ENCODE results near the gene VPS37C. TPM values are rescaled to one million over a fixed set of nuclear protein-coding genes. Genes with fewer than 3 reads are reported as not detected.

The VPS37C gene
- total RNA-seq, 4 donors from 2014 or later, result 19.6 to 27.6 (median 26.7) TPM

DNA sequence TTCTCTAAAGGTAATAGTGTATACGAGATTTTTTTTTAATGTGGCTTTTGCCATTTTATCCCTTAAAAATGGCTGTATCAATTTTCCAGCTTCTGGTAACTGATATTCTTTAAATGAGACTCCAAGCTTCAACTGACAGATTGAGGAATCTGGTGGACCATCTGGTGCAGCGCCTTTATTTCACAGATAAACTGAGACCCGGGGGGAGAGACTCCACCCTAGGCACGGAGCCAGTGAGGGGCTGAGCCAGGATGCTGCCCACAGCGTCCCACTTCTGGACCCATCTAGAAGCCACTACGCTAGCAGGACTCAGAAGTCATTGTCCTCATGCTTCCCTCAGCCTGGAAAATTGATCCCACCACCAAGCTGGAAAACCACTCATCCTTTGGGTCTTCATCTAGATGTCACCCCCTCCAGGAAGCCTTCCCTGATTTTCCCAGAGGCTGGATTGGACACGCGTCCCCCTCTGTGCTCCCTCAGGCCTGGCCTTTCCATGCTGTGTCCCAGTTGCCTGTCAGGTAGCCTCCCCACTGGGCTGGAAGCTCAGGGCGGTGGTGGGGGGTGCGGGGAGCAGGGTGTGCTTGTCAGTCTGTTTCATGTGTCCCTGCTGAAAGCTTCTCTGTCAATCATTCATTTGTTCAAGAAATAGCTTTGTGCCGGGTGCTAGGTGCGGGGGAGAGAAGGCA is 71.3 kb downstream of the VPS37C start:
- 79 to 84% methylated on average over 12 of the region's 12 CpGs for WGBS, 2 donors
- no peak for DNase-seq (ENCODE audit: low spot score in 2 of 2)
- intact Hi-C loops (cut with DNase I; ENCODE audit: low total_unique reads), result no loop called here
- no peak overlapping the region for H3K4me3 ChIP-seq (ENCODE audit: low read depth, poor library complexity, severe bottlenecking)
- TF ChIP-seq CTCF (IDR thresholded peaks at IDR 0.05) (no peak), POLR2A (IDR thresholded peaks at IDR 0.05) (no peak)

GRCh38 chr11:61087426-61088119 is 73.7 kb downstream of the VPS37C start:
- intact Hi-C loops (cut with DNase I; ENCODE audit: low total_unique reads), result no loop called here
- no peak overlapping the region for H3K4me3 ChIP-seq (ENCODE audit: low read depth, poor library complexity, severe bottlenecking)
- DNase-seq (ENCODE audit: low spot score in 2 of 2), result no peak
- TF ChIP-seq POLR2A (IDR thresholded peaks at IDR 0.05), result no peak
- TF ChIP-seq CTCF (IDR thresholded peaks at IDR 0.05), result no peak
- 90 to 91% methylated on average over 9 of the region's 9 CpGs for WGBS, 2 donors

DNA sequence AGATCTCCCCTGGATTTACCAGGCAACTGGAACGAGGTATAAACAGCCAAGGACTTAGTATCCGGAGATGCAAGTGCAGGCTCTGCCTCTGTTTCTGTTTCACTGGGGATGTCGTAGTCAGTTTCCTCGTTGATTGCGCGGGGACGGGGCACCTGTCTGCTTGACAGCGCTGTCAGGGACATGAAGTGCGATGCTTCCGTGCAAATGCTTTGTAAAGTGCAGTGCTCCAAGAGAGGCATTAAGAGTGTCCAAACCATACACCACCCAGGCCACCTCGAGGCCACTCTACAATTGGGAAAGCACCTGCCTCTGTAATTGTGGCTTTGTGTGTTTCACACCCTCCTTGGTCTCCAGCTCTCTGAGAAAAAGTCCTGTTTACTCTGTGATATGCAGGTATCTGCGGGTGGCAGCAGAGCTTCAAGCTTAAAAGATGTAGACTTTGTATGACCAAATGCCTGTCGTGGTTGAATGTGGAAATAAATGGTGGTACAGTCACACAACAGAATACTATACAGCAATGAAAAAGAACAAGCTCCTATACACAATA is 77.6 kb downstream of the VPS37C start:
- no peak for TF ChIP-seq CTCF (IDR thresholded peaks at IDR 0.05)
- TF ChIP-seq POLR2A (IDR thresholded peaks at IDR 0.05), result no peak
- intact Hi-C loops (cut with DNase I; ENCODE audit: low total_unique reads), result no loop called here
- no peak overlapping the region for H3K4me3 ChIP-seq (ENCODE audit: low read depth, poor library complexity, severe bottlenecking)
- DNase-seq (ENCODE audit: low spot score in 2 of 2), result no peak
- WGBS, 2 donors, result 86 to 87% methylated on average over 13 of the region's 13 CpGs

GRCh38 chr11:61082931-61083531 is 78.2 kb downstream of the VPS37C start:
- intact Hi-C loops (cut with DNase I; ENCODE audit: low total_unique reads), result no loop called here
- TF ChIP-seq CTCF (IDR thresholded peaks at IDR 0.05) (no peak), POLR2A (IDR thresholded peaks at IDR 0.05) (no peak)
- 86 to 87% methylated on average over 14 of the region's 14 CpGs for WGBS, 2 donors
- no peak overlapping the region for H3K4me3 ChIP-seq (ENCODE audit: low read depth, poor library complexity, severe bottlenecking)
- no peak for DNase-seq (ENCODE audit: low spot score in 2 of 2)

DNA sequence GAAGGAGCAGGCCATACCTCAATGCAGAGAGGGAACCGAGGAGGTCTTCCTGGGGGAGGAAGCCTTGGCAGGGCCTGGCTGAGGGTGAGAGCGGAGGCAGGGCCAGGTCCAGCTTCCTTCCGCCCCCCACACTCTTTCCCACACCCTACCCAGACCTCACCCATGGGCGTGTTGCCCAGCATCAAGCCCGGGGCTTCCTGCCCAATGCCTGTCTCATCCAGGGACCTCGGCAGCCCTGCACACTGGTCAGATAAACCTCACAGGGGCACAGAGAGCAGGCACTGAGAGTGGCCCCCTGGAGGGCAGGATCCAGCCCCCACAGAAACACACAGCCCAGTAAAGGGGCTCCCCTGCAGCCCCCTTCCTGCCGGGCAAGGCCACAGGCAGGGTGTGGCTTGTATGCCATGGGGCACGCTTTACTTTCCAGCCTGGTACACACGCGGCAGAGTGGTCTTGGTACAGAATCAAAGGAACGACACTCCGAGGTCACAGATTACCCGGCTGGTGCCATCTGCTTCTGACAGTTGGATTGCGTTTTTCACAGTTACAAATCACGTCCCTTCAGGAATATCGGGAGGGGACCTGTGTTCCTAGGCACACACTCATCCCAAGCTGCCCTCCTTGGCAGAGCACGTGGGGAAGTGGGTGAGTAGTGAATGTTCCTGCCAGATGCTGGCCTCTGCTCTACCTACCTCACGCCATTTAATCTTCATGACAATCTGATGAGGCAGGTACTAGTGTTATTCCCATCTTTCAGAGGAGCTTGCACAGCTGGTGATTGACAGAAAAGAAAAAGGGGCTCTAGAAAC is 79.0 kb downstream of the VPS37C start:
- no peak for TF ChIP-seq CTCF (IDR thresholded peaks at IDR 0.05)
- TF ChIP-seq POLR2A (IDR thresholded peaks at IDR 0.05), result no peak
- DNase-seq (ENCODE audit: low spot score in 2 of 2), result no peak
- 52 to 54% methylated on average over 10 to 18 of the region's 18 CpGs for WGBS, 2 donors
- H3K4me3 ChIP-seq (ENCODE audit: low read depth, poor library complexity, severe bottlenecking), result no peak overlapping the region
- intact Hi-C loops (cut with DNase I; ENCODE audit: low total_unique reads), result no loop called here
